Testis (tissue), 3 donors: Measurements from ENCODE around the gene ZNF283. TPM values are rescaled to one million over a fixed set of nuclear protein-coding genes. Genes with fewer than 3 reads are reported as not detected.
A peak's percentile ranks its signal among the peaks of the same experiment; 100 is the strongest.
"Not testable (repeated sequence)": the region's sequence is repeated elsewhere in the genome, so short reads cannot be mapped to it uniquely, and the experiment has no call there.

Experiments
- DNase-seq: peaks from one replicate; pipeline ENCODE4 v3.0.0-alpha.2; 2019
- H3K27ac ChIP-seq, 2 donors: fragments of 200-600 bp; sonication (generic); one replicate each; pipeline ENCODE4 v1.5.1; 2019
- H3K27me3 ChIP-seq: fragments of 200-600 bp; sonication (generic); one replicate; pipeline ENCODE4 v1.5.1; 2019
- H3K36me3 ChIP-seq: fragments of 200-600 bp; sonication (generic); one replicate; pipeline ENCODE4 v1.5.1; 2017; ENCODE audit warnings: low read depth; ENCODE audit errors: missing control alignments
- H3K4me1 ChIP-seq: fragments of 200-600 bp; sonication (generic); one replicate; pipeline ENCODE4 v1.5.1; 2019
- H3K4me3 ChIP-seq, 2 donors: fragments of 200-600 bp; sonication (generic); one replicate each; pipeline ENCODE4 v1.5.1; 2017 to 2019
- H3K9me3 ChIP-seq: fragments of 200-600 bp; sonication (generic); one replicate; pipeline ENCODE4 v1.5.1; 2017
- POLR2A ChIP-seq: fragments of 450-650 bp; IDR thresholded peaks from one replicate; pipeline ENCODE4 v1.6.1; 2017; ENCODE audit warnings: antibody characterized with exemption, mild to moderate bottlenecking, moderate library complexity
- WGBS, 2 donors: methylation state at CpG; one replicate each; pipeline ENCODE4 v1.1.5; 2018; 5-methylcytosine and 5-hydroxymethylcytosine counted together
- intact Hi-C: fragments of 100-400 bp; cut with DNase I; formaldehyde crosslinking; loops from one replicate; pipeline ENCODE4 v1.15.1; 2023; ENCODE audit warnings: low total_unique reads
- polyA plus RNA-seq: library from polyadenylated mRNA; stranded (reverse); fragments of 350-450 nt; fragmentation: Illumina TruSeq; extraction: RNeasy Lipid Tissue Mini Kit (QIAGEN cat#74804); gene quantifications from one replicate; pipeline ENCODE4 v1.2.3, GENCODE V29; 2014; ENCODE audit warnings: low read depth, low replicate concordance; ENCODE audit not compliant: insufficient read depth
- total RNA-seq, 2 donors: library from RNA; depleted of rRNA; stranded (reverse); fragments of >200 nt; gene quantifications; one replicate each; pipeline ENCODE4 v1.2.3, GENCODE V29; 2016
- TF ChIP-seq, protein P1 (sequence below), 3 experiments: fragments of 450-650 bp in 2 of 3; fragments of 200-600 bp in 1 of 3; sonication (generic) in 1 of 3; IDR thresholded peaks; one replicate each; pipeline ENCODE4 v1.5.1; 2016 to 2019; ENCODE audit warnings: antibody characterized with exemption in 3 of 3, mild to moderate bottlenecking in 2 of 3, moderate library complexity in 1 of 3

Gene ZNF283
- total and polyA plus RNA-seq, 3 donors from 2014 or later, result 2.9 to 10.7 (median 6.9) TPM

GRCh38 chr19:43798546-43799409 is 28.3 kb upstream of the ZNF283 start:
- DNase-seq, result no peak
- no peak overlapping the region for H3K27ac ChIP-seq

DNA sequence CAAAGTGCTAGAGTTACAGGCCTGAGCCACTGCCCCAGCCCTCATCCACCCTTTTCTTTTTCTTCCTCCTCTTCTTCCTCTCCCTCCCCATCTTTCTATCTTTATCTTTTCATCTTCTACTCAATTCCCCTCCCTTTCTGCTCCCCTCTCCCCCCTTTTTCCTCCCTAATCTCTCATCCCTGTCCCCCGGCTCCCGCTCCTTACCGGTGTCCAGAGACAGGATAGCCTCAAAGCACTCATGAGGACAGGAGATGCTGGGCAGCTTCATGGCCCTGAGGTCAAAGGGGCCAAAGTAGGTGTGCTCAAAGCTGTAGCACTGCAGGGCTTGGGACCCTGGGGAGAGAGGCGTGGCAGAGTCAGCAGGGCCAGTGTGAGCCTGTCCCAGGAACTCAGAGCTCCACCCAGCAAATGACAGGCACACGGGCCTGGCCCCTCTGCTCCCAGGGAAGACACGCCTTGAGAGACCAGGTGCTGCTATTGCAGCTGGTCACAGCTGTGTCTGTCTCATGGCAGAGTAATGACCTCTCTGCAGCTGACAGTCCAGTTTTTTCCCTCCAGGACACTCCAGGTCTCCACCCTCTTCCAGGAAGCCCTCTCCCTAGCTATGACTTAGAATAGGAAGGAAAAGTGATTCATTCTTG is 27.5 kb upstream of the ZNF283 start:
- intact Hi-C loops, result no loop called here
- H3K4me3 ChIP-seq, result no peak overlapping the region
- no peak for DNase-seq
- WGBS, 2 donors, result 70 to 72% methylated on average over 4 to 6 of the region's 6 CpGs
- no peaks in the 10 kb centered on the region for H3K27me3 ChIP-seq
- H3K27ac ChIP-seq, result no peak overlapping the region
- H3K9me3 ChIP-seq, result no peaks in the 10 kb centered on the region
- H3K36me3 ChIP-seq, result no peaks in the 10 kb centered on the region
- TF ChIP-seq, protein P1, sequence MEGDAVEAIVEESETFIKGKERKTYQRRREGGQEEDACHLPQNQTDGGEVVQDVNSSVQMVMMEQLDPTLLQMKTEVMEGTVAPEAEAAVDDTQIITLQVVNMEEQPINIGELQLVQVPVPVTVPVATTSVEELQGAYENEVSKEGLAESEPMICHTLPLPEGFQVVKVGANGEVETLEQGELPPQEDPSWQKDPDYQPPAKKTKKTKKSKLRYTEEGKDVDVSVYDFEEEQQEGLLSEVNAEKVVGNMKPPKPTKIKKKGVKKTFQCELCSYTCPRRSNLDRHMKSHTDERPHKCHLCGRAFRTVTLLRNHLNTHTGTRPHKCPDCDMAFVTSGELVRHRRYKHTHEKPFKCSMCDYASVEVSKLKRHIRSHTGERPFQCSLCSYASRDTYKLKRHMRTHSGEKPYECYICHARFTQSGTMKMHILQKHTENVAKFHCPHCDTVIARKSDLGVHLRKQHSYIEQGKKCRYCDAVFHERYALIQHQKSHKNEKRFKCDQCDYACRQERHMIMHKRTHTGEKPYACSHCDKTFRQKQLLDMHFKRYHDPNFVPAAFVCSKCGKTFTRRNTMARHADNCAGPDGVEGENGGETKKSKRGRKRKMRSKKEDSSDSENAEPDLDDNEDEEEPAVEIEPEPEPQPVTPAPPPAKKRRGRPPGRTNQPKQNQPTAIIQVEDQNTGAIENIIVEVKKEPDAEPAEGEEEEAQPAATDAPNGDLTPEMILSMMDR (IDR thresholded peaks at IDR 0.05), result no peak
- TF ChIP-seq POLR2A, result no peak
- H3K4me1 ChIP-seq, result peaks cover 4% of the 10 kb centered on the region

More at GRCh38 chr19:43798546-43799409, 28.3 kb upstream of the ZNF283 start:
- H3K4me1 ChIP-seq, result peaks cover 4% of the 10 kb centered on the region
- no peaks in the 10 kb centered on the region for H3K27me3 ChIP-seq
- TF ChIP-seq, protein P1 (IDR thresholded peaks at IDR 0.05), result no peak
- TF ChIP-seq POLR2A, result no peak
- no peaks in the 10 kb centered on the region for H3K9me3 ChIP-seq
- 11 to 13% methylated on average over 40 to 69 of the region's 70 CpGs for WGBS, 2 donors
- intact Hi-C loops, result no loop called here
- H3K4me3 ChIP-seq, result peak overlapping the region; percentile 2 to 55
- no peaks in the 10 kb centered on the region for H3K36me3 ChIP-seq

DNA sequence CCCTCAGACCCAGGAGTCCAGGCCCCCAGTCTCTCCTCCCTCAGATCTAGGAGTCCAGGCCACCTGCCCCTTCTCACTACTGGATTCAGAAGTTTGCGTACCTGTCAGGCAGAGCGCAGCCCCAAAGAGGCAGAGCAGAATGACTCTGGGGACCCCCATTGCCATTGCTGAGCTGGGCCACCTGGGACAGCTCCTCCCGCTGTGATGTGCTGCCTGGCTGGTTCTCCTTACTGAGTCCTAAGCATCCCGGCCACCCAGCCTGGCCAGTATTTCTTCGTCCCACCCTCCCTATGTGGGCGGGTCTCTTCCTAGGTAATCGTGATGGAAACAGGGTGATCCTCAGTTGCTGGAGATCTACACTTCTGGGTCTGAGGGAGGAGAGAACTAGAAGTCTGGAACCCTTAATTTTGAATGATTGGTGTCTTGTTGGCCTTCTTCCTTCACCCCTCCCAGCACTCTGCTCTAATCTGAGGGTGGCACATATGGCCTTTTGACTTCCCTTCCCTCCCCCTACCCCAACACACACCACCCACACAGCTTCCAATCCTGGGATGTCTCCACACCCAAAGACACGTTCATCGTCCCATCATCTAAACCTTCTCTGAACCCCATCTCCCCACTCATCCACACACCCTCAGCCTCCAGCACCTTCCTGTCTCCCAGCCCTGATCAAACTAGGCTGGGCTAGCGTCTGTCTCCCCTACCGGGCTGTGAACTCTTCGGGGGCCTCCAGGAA is 24.7 kb upstream of the ZNF283 start, which contains the start of gene LYPD5:
Gene LYPD5, minus strand, starts transcription at position 232 of the 736 bp plus-strand sequence. Its CDS starts 67 bp downstream, at position 165.
- TF ChIP-seq POLR2A, result no peak
- TF ChIP-seq, protein P1 (IDR thresholded peaks at IDR 0.05), result no peak
- WGBS, 2 donors, result 56 to 71% methylated on average over 9 to 12 of the region's 12 CpGs
- Histone ChIP-seq H3K9me3 (no peaks in the 10 kb centered on the region), H3K27me3 (no peaks in the 10 kb centered on the region), H3K36me3 (no peaks in the 10 kb centered on the region), H3K4me1 (peaks cover 4% of the 10 kb centered on the region), H3K4me3 (no peak within 1 kb of the TSS), H3K27ac (no peak within 1 kb of the TSS)
- intact Hi-C loops, result no loop called here
- DNase-seq, result no peak

- 67 to 91% methylated on average over 2 of the region's 2 CpGs for whole genome bisulfite sequencing, 2 donors
Measured at GRCh38 chr19:43804432-43804831, 22.7 kb upstream of the ZNF283 start.

GRCh38 chr19:43806401-43806800 is 20.7 kb upstream of the ZNF283 start:
- H3K4me3 ChIP-seq, H3K27ac ChIP-seq, intact Hi-C loops, H3K4me1 ChIP-seq, DNase-seq, H3K9me3 ChIP-seq, H3K27me3 ChIP-seq, H3K36me3 ChIP-seq: not testable (repeated sequence)
- WGBS, 2 donors, result 87 to 92% methylated on average over 7 of the region's 7 CpGs

More at GRCh38 chr19:43804432-43804831, 22.7 kb upstream of the ZNF283 start:
- H3K4me3 ChIP-seq, result no peak overlapping the region
- intact Hi-C loops, result no loop called here
- no peaks in the 10 kb centered on the region for H3K9me3 ChIP-seq
- H3K4me1 ChIP-seq, result no peaks in the 10 kb centered on the region
- no peaks in the 10 kb centered on the region for H3K36me3 ChIP-seq
- H3K27ac ChIP-seq, result no peak overlapping the region
- no peak for DNase-seq
- H3K27me3 ChIP-seq, result no peaks in the 10 kb centered on the region
- TF ChIP-seq, protein P1 (IDR thresholded peaks at IDR 0.05), result no peak
- no peak for TF ChIP-seq POLR2A
